ENCODE results near the gene VSIG10L2. TPM values are rescaled to one million over a fixed set of nuclear protein-coding genes. Genes with fewer than 3 reads are reported as not detected.

The VSIG10L2 gene
- polyA plus RNA-seq, 2 of the 4 experiments (the other 2 are of a cell fraction) = not detected

- POLR2A ChIA-PET = no interaction called here
- no peaks in the 10 kb centered on the region for H3K4me1 ChIP-seq
- TF ChIP-seq EHF (CRISPR knock-in tag; IDR thresholded peaks at IDR 0.05) (no peak), HOXA7 (CRISPR knock-in tag; IDR thresholded peaks at IDR 0.05) (no peak), HDAC2 (IDR thresholded peaks at IDR 0.05) (no peak), KDM1A (IDR thresholded peaks at IDR 0.05; ENCODE audit: low read depth) (no peak), E2F6 (IDR thresholded peaks at IDR 0.05; ENCODE audit: borderline replicate concordance, low read depth) (no peak), MAFK (IDR thresholded peaks at IDR 0.05; ENCODE audit: partially characterized antibody) (no peak), EHMT2 (IDR thresholded peaks at IDR 0.05; ENCODE audit: low read depth) (no peak), ZSCAN20 (CRISPR knock-in tag; IDR thresholded peaks at IDR 0.05) (no peak), RNF2 (IDR thresholded peaks at IDR 0.05; ENCODE audit: borderline replicate concordance, low read depth) (no peak), RARB (CRISPR knock-in tag; IDR thresholded peaks at IDR 0.05) (no peak), EP300 (IDR thresholded peaks at IDR 0.05) (no peak), POLR2A (IDR thresholded peaks at IDR 0.05; ENCODE audit: low read length) (no peak), RFX5 (IDR thresholded peaks at IDR 0.05) (no peak), PBX3 (IDR thresholded peaks at IDR 0.05) (no peak), NR3C1 (IDR thresholded peaks at IDR 0.05) (no peak), BHLHE40 (IDR thresholded peaks at IDR 0.05; ENCODE audit: low read depth, low read length) (no peak), CTCF (IDR thresholded peaks at IDR 0.05) (no peak)
- DNase-seq (ENCODE audit: low read depth in 1 of 2, low spot score in 1 of 2) (no peak), FAIRE-seq (no peak), ATAC-seq (no peak)
- WGBS (ENCODE audit: missing lambda C conversion rate) = 60% methylated on average over 6 of the region's 9 CpGs
- no peaks in the 10 kb centered on the region for H3K9me3 ChIP-seq
- H3K27ac ChIP-seq = no peak overlapping the region
- CTCF ChIA-PET = interaction anchor here (3.7 kb wide), 1 partner anchor 13 kb away, joined by 15 read pairs; no protein-coding TSS in a partner anchor
- H3K4me2 ChIP-seq = no peak overlapping the region
- H3K4me3 ChIP-seq = no peak overlapping the region
Measured at GRCh38 chr11:125929445-125930075, 16.3 kb upstream of the VSIG10L2 start.

GRCh38 chr11:125930076-125930450 lies 15.8 kb upstream of the VSIG10L2 start:
- no peaks in the 10 kb centered on the region for H3K9me3 ChIP-seq
- no peak overlapping the region for H3K27ac ChIP-seq
- WGBS (ENCODE audit: missing lambda C conversion rate) = 86% methylated on average over 11 of the region's 11 CpGs
- no peak for FAIRE-seq
- ATAC-seq = no peak
- no peak for DNase-seq (ENCODE audit: low read depth in 1 of 2, low spot score in 1 of 2)
- no peak overlapping the region for H3K4me2 ChIP-seq
- TF ChIP-seq REST (IDR thresholded peaks at IDR 0.05) = no peak
- TF ChIP-seq CEBPB (IDR thresholded peaks at IDR 0.05) = no peak
- no peak for TF ChIP-seq HES2 (IDR thresholded peaks at IDR 0.05)
- H3K4me1 ChIP-seq = no peaks in the 10 kb centered on the region
- POLR2A ChIA-PET = no interaction called here
- no peak overlapping the region for H3K4me3 ChIP-seq
- CTCF ChIA-PET = interaction anchor here (3.7 kb wide), 1 partner anchor 12 kb away, joined by 15 read pairs; no protein-coding TSS in a partner anchor
